ENCODE measurements around the gene SNTB2. TPM values are rescaled to one million over a fixed set of nuclear protein-coding genes. Genes with fewer than 3 reads are reported as not detected.
"Not testable (repeated sequence)": the region's sequence is repeated elsewhere in the genome, so short reads cannot be mapped to it uniquely, and the experiment has no call there.

Gene SNTB2
- total RNA-seq, 2 donors from 2014 or later, result 15.5 to 17.9 TPM

- ATAC-seq (no peak), DNase-seq (no peak)
- Mint-ChIP-seq H3K4me3 (no peak overlapping the region), H3K4me1 (peaks cover 5% of the 10 kb centered on the region), H3K27ac (no peak overlapping the region), H3K27me3 (no peaks in the 10 kb centered on the region), H3K36me3 (ENCODE audit: low read depth) (peaks cover 2% of the 10 kb centered on the region)
- H3K9me3 ChIP-seq (ENCODE audit: control insufficient read depth, low read length, poor library complexity, severe bottlenecking), result no peaks in the 10 kb centered on the region
Measured at GRCh38 chr16:69223882-69224281, 36.9 kb downstream of the SNTB2 start.

DNA sequence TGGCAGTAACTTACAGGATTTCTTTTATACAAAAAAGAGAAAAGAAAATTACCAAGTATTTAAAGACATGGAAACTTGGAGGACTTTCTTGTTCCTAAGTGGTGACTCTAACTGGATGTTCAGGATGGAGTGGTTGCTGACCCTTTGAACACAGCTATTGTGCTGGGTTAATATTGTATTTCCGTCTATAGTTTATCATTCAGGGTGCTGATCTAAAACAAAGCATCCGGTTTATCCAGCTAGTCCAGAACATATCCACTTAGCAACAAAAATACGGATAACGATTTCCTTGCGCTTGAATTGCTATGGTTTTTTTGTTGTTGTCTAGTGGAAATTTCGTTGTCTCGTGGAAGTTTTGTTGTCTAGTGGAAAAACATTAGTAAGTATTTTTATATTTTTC, 38.2 kb downstream of the SNTB2 start:
- ATAC-seq (no peak), DNase-seq (no peak)
- Mint-ChIP-seq H3K27ac (no peak overlapping the region), H3K4me3 (no peak overlapping the region), H3K36me3 (ENCODE audit: low read depth) (no peaks in the 10 kb centered on the region), H3K27me3 (no peaks in the 10 kb centered on the region), H3K4me1 (no peaks in the 10 kb centered on the region)
- no peaks in the 10 kb centered on the region for H3K9me3 ChIP-seq (ENCODE audit: control insufficient read depth, low read length, poor library complexity, severe bottlenecking)

- Mint-ChIP-seq H3K27ac (peak overlapping the region; percentile 39), H3K36me3 (ENCODE audit: low read depth) (no peaks in the 10 kb centered on the region), H3K4me1 (peaks cover 5% of the 10 kb centered on the region), H3K27me3 (no peaks in the 10 kb centered on the region), H3K4me3 (no peak overlapping the region)
- no peak for DNase-seq
- H3K9me3 ChIP-seq (ENCODE audit: control insufficient read depth, low read length, poor library complexity, severe bottlenecking), result no peaks in the 10 kb centered on the region
- ATAC-seq, result no peak
Measured at GRCh38 chr16:69233124-69233523, 46.2 kb downstream of the SNTB2 start.

DNA sequence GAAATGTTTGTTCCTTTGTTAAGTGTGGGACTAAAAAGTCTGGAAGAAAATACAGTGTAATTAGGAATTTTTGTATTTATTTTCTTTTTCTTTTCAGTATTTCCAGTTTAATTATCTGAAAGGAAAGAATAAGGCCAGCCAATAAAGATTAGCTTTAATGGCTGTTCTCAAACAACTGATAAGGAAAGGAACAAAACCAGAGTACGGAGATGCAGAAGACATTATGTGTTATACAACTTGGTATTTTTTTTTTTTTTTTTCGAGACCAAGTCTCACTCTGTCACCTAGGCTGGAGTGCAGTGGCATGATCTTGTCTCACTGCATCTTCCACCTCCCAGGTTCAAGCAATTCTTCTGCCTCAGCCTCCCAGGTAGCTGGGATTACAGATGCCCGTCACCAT, 47.5 kb downstream of the SNTB2 start:
- Mint-ChIP-seq H3K36me3 (ENCODE audit: low read depth) (no peaks in the 10 kb centered on the region), H3K27ac (no peak overlapping the region), H3K4me1 (peaks cover 5% of the 10 kb centered on the region), H3K27me3 (no peaks in the 10 kb centered on the region), H3K4me3 (no peak overlapping the region)
- no peaks in the 10 kb centered on the region for H3K9me3 ChIP-seq (ENCODE audit: control insufficient read depth, low read length, poor library complexity, severe bottlenecking)
- ATAC-seq (no peak), DNase-seq (no peak)

DNA sequence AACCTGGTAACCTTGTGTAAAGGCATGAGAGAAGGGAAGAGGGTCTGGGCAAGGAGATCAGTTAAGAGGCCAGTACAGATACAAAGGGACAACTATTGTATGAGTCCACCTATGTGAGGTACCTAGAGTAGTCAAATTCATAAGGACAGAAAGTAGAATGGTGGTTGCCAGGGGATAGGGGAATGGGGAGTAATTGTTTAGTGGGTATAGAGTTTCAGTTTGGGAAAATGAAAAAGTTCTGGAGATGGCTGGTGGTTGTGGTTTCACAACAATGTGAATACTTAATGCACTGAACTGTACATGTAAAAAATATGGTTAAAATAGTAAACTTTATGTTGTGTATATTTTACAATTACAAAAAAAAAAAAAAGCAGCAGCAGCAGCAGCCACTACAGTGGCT, 49.4 kb downstream of the SNTB2 start:
- Mint-ChIP-seq H3K4me1 (peaks cover 8% of the 10 kb centered on the region), H3K4me3 (no peak overlapping the region), H3K27ac (no peak overlapping the region), H3K36me3 (ENCODE audit: low read depth) (no peaks in the 10 kb centered on the region), H3K27me3 (no peaks in the 10 kb centered on the region)
- no peaks in the 10 kb centered on the region for H3K9me3 ChIP-seq (ENCODE audit: control insufficient read depth, low read length, poor library complexity, severe bottlenecking)
- no peak for ATAC-seq
- DNase-seq, result no peak

- no peak overlapping the region for H3K27ac Mint-ChIP-seq
- peaks cover 8% of the 10 kb centered on the region for H3K4me1 Mint-ChIP-seq
- no peaks in the 10 kb centered on the region for H3K36me3 Mint-ChIP-seq (ENCODE audit: low read depth)
- no peaks in the 10 kb centered on the region for H3K9me3 ChIP-seq (ENCODE audit: control insufficient read depth, low read length, poor library complexity, severe bottlenecking)
- ATAC-seq (no peak), DNase-seq (no peak)
- H3K27me3 Mint-ChIP-seq, result no peaks in the 10 kb centered on the region
- H3K4me3 Mint-ChIP-seq, result no peak overlapping the region
Measured at GRCh38 chr16:69237296-69237695, 50.3 kb downstream of the SNTB2 start.

DNA sequence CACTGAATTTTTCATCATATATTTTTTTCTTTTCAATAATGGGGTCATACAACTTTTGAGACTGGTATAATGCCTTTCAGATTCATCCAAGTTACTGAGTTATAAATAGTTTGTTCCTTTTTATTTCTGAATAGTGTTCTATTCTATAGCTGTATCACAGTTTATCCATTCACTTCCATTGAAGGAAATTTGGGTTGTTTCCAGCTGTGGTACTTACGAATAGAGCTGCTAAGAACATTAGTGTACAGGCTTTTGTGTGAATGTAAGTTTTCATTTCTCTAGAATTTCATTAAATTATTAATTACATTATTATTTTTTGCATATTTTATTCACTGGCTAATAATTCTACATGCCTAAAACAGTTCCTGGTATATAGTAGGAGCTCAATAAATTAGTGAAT, 52.9 kb downstream of the SNTB2 start:
- Mint-ChIP-seq H3K4me1 (peaks cover 8% of the 10 kb centered on the region), H3K27ac (no peak overlapping the region), H3K4me3 (no peak overlapping the region), H3K27me3 (no peaks in the 10 kb centered on the region), H3K36me3 (ENCODE audit: low read depth) (no peaks in the 10 kb centered on the region)
- DNase-seq (no peak), ATAC-seq (no peak)
- H3K9me3 ChIP-seq (ENCODE audit: control insufficient read depth, low read length, poor library complexity, severe bottlenecking), result no peaks in the 10 kb centered on the region

DNA sequence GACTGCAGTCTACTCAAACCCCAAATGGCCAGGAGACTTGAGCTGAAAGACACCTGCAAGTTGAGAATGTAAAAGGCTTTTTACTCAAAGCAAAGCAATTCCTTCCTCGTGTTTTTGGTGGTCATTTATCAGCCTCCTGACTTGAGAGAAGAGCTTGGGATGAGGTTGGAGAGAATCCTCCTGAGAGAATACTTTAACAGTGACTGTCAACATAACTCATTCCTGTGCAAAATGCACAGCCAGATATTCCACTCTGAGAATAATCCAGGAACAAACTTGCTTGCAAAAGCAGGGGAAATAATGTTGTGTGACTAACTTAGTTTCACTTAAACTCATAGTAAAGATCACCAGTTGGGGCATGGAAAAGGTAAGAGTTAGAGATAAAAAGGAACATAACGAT, 53.4 kb downstream of the SNTB2 start:
- Mint-ChIP-seq H3K27ac (no peak overlapping the region), H3K4me1 (peaks cover 4% of the 10 kb centered on the region), H3K27me3 (no peaks in the 10 kb centered on the region), H3K4me3 (no peak overlapping the region), H3K36me3 (ENCODE audit: low read depth) (no peaks in the 10 kb centered on the region)
- H3K9me3 ChIP-seq (ENCODE audit: control insufficient read depth, low read length, poor library complexity, severe bottlenecking), result no peaks in the 10 kb centered on the region
- no peak for DNase-seq
- no peak for ATAC-seq

- Mint-ChIP-seq H3K27ac (no peak overlapping the region), H3K27me3 (no peaks in the 10 kb centered on the region), H3K4me3 (no peak overlapping the region), H3K4me1 (peaks cover 5% of the 10 kb centered on the region), H3K36me3 (ENCODE audit: low read depth) (peaks cover 2% of the 10 kb centered on the region)
- DNase-seq, result no peak
- H3K9me3 ChIP-seq (ENCODE audit: control insufficient read depth, low read length, poor library complexity, severe bottlenecking), result no peaks in the 10 kb centered on the region
- ATAC-seq, result no peak
Measured at GRCh38 chr16:69241926-69242325, 55.0 kb downstream of the SNTB2 start.

DNA sequence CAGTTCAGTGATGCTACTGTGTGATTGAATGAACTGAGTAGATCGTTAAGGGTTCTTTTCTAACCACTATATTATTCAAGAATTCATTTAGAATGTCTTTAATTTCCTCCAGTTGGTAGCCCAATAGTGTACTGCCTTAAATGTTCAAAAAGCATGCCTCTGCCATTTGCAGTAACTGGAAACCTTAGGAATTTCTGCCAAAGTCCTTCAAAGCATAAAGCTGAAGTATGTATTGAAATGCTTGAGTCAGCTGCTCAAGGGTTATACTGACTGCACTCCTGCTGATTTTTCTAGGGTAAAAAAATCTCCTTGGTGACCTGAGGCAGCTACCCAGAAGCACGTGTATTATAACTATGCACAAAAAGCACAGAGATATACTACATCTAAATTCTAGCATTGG, 56.5 kb downstream of the SNTB2 start:
- no peak overlapping the region for H3K4me3 Mint-ChIP-seq
- H3K4me1 Mint-ChIP-seq, result peaks cover 5% of the 10 kb centered on the region
- peaks cover 2% of the 10 kb centered on the region for H3K36me3 Mint-ChIP-seq (ENCODE audit: low read depth)
- no peak overlapping the region for H3K27ac Mint-ChIP-seq
- ATAC-seq (no peak), DNase-seq (no peak)
- no peaks in the 10 kb centered on the region for H3K9me3 ChIP-seq (ENCODE audit: control insufficient read depth, low read length, poor library complexity, severe bottlenecking)
- H3K27me3 Mint-ChIP-seq, result no peaks in the 10 kb centered on the region

- peaks cover 5% of the 10 kb centered on the region for H3K4me1 Mint-ChIP-seq
- no peak for ATAC-seq
- no peak overlapping the region for H3K27ac Mint-ChIP-seq
- peaks cover 2% of the 10 kb centered on the region for H3K36me3 Mint-ChIP-seq (ENCODE audit: low read depth)
- H3K27me3 Mint-ChIP-seq, result no peaks in the 10 kb centered on the region
- H3K4me3 Mint-ChIP-seq, result no peak overlapping the region
- no peak for DNase-seq
- no peaks in the 10 kb centered on the region for H3K9me3 ChIP-seq (ENCODE audit: control insufficient read depth, low read length, poor library complexity, severe bottlenecking)
Measured at GRCh38 chr16:69244336-69244735, 57.4 kb downstream of the SNTB2 start.

DNA sequence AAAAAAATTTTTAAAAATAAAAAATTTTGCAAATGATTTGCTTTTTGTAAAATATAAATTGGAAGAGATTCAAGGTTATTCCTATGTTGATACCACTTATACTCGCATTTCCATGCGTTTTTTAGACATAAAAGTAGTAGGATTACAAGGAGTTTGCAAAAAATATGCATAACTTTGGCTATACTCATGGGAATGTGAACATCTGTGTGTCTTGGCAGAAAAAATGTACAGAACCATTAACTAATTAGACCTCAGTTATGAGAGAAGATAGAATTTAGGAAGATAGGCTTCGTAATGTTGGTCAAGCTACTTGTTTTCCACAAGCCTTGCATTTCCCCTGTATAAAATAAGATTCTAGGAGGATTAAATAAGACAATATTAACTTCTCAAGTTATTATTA, 63.1 kb downstream of the SNTB2 start:
- H3K4me1 Mint-ChIP-seq, result peaks cover 12% of the 10 kb centered on the region
- no peak overlapping the region for H3K4me3 Mint-ChIP-seq
- no peak for ATAC-seq
- no peak overlapping the region for H3K27ac Mint-ChIP-seq
- H3K9me3 ChIP-seq (ENCODE audit: control insufficient read depth, low read length, poor library complexity, severe bottlenecking), result no peaks in the 10 kb centered on the region
- no peaks in the 10 kb centered on the region for H3K27me3 Mint-ChIP-seq
- peaks cover 2% of the 10 kb centered on the region for H3K36me3 Mint-ChIP-seq (ENCODE audit: low read depth)
- DNase-seq, result no peak

GRCh38 chr16:69253870-69254341, 66.9 kb downstream of the SNTB2 start:
- H3K9me3 ChIP-seq (ENCODE audit: control insufficient read depth, low read length, poor library complexity, severe bottlenecking), result no peaks in the 10 kb centered on the region
- DNase-seq, result no peak
- Mint-ChIP-seq H3K4me1 (peaks cover 11% of the 10 kb centered on the region), H3K36me3 (ENCODE audit: low read depth) (no peaks in the 10 kb centered on the region), H3K4me3 (peak overlapping the region; percentile 73), H3K27ac (peak overlapping the region; percentile 84), H3K27me3 (no peaks in the 10 kb centered on the region)
- peak; percentile 95 for ATAC-seq

- not testable (repeated sequence) for H3K27ac Mint-ChIP-seq; H3K36me3 Mint-ChIP-seq (ENCODE audit: low read depth); H3K4me1 Mint-ChIP-seq; H3K27me3 Mint-ChIP-seq; H3K9me3 ChIP-seq (ENCODE audit: control insufficient read depth, low read length, poor library complexity, severe bottlenecking); DNase-seq; ATAC-seq; H3K4me3 Mint-ChIP-seq
Measured at GRCh38 chr16:69259428-69259764, 72.4 kb downstream of the SNTB2 start.

- no peaks in the 10 kb centered on the region for H3K9me3 ChIP-seq (ENCODE audit: control insufficient read depth, low read length, poor library complexity, severe bottlenecking)
- peaks cover 5% of the 10 kb centered on the region for H3K4me1 Mint-ChIP-seq
- no peak for ATAC-seq
- H3K4me3 Mint-ChIP-seq, result no peak overlapping the region
- no peaks in the 10 kb centered on the region for H3K27me3 Mint-ChIP-seq
- peaks cover 6% of the 10 kb centered on the region for H3K36me3 Mint-ChIP-seq (ENCODE audit: low read depth)
- no peak overlapping the region for H3K27ac Mint-ChIP-seq
- DNase-seq, result no peak
Measured at GRCh38 chr16:69260019-69260418, 73.1 kb downstream of the SNTB2 start.
